Activated naive CD8-positive, alpha-beta T cell treated with anti-CD3 and anti-CD28 coated beads, Interleukin-2, amount 50 U/mL, for 24 hours (primary cell): ENCODE data around the gene ARHGAP24.

Experiments
- ATAC-seq: fragments of 150-1000 bp; cut with Tn5 transposase; one replicate; pipeline ENCODE4 v1.10.0; 2021
- DNase-seq: peaks from one replicate; pipeline ENCODE4 v3.0.0; 2021
- H3K27ac Mint-ChIP-seq: one replicate; pipeline ENCODE4 v1.8.0; 2021; ENCODE audit warnings: mild to moderate bottlenecking, mixed read lengths
- H3K27me3 Mint-ChIP-seq: one replicate; pipeline ENCODE4 v1.8.0; 2021; ENCODE audit warnings: mixed read lengths
- H3K36me3 Mint-ChIP-seq: one replicate; pipeline ENCODE4 v1.8.0; 2021; ENCODE audit warnings: low read depth, mixed read lengths
- H3K4me1 Mint-ChIP-seq: one replicate; pipeline ENCODE4 v1.8.0; 2021; ENCODE audit warnings: mixed read lengths
- H3K4me3 Mint-ChIP-seq: one replicate; pipeline ENCODE4 v1.8.0; 2021; ENCODE audit warnings: mild to moderate bottlenecking, moderate library complexity, mixed read lengths
- H3K9me3 Mint-ChIP-seq: one replicate; pipeline ENCODE4 v1.8.0; 2021; ENCODE audit warnings: mixed read lengths

ARHGAP24 gene

GRCh38 chr4:85474818-85475630 lies at the start of gene ARHGAP24:
Gene ARHGAP24, plus strand, starts transcription at chr4:85475150.
- peak; percentile 53 for DNase-seq
- ATAC-seq: peak; percentile 93
- H3K36me3 Mint-ChIP-seq: no peaks in the 10 kb centered on the region
- peaks cover 3% of the 10 kb centered on the region for H3K9me3 Mint-ChIP-seq
- H3K4me3 Mint-ChIP-seq: peak within 1 kb of the TSS; percentile 59
- no peak within 1 kb of the TSS for H3K27ac Mint-ChIP-seq
- peaks cover 3% of the 10 kb centered on the region for H3K4me1 Mint-ChIP-seq
- H3K27me3 Mint-ChIP-seq: peaks cover 24% of the 10 kb centered on the region

GRCh38 chr4:85426366-85426765 lies 48.6 kb upstream of the ARHGAP24 start:
- no peaks in the 10 kb centered on the region for H3K36me3 Mint-ChIP-seq

DNA sequence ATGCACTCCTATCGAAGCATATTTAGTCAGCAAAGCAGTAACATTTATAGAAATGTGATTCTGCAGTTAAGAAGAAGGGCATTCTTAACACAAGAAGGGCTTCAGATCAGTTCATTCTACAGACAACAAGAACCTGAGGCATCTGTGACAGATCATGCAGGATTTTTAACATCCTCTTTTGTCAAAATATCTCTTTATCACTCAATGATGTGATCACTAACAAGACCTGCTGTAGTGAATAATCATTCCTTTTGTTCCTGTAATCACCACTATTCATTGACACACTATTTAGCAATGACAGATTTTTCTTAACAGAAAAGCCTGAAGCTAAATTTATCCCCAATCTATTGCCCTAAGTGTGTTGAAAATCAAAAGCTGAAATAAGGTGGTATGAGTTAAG lies 47.8 kb upstream of the ARHGAP24 start:
- no peaks in the 10 kb centered on the region for H3K36me3 Mint-ChIP-seq
- no peaks in the 10 kb centered on the region for H3K4me1 Mint-ChIP-seq
- no peak overlapping the region for H3K27ac Mint-ChIP-seq
- ATAC-seq (no peak), DNase-seq (no peak)
- no peaks in the 10 kb centered on the region for H3K27me3 Mint-ChIP-seq
- no peak overlapping the region for H3K4me3 Mint-ChIP-seq
- H3K9me3 Mint-ChIP-seq: peaks cover 3% of the 10 kb centered on the region

More at GRCh38 chr4:85426366-85426765, 48.6 kb upstream of the ARHGAP24 start:
- H3K4me3 Mint-ChIP-seq: no peak overlapping the region
- H3K9me3 Mint-ChIP-seq: peaks cover 3% of the 10 kb centered on the region
- no peak overlapping the region for H3K27ac Mint-ChIP-seq
- H3K4me1 Mint-ChIP-seq: no peaks in the 10 kb centered on the region
- H3K27me3 Mint-ChIP-seq: no peaks in the 10 kb centered on the region
- ATAC-seq: no peak
- DNase-seq: no peak

DNA sequence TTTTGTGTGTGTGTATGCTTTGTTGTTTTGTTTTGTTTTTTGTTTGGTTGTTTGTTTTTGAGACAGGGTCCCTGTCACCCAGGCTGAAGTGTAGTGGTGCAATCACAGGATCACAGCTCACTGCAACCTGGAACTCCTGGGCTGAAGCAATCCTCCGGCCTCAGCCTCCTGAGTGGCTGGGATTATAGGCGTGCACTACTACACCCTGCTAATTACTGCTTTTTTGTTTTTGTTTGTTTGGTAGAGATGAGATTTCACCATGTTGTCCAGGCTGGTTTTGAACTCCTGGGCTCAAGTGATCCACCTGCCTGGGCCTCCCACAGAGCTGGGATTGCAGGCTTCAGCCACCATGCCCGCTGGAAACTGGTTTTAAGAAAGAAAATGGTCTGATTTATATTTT lies 44.7 kb upstream of the ARHGAP24 start:
- no peaks in the 10 kb centered on the region for H3K9me3 Mint-ChIP-seq
- H3K36me3 Mint-ChIP-seq: no peaks in the 10 kb centered on the region
- ATAC-seq (no peak), DNase-seq (no peak)
- no peaks in the 10 kb centered on the region for H3K4me1 Mint-ChIP-seq
- no peaks in the 10 kb centered on the region for H3K27me3 Mint-ChIP-seq
- no peak overlapping the region for H3K27ac Mint-ChIP-seq
- no peak overlapping the region for H3K4me3 Mint-ChIP-seq

- H3K27me3 Mint-ChIP-seq: no peaks in the 10 kb centered on the region
- no peak for DNase-seq
- H3K9me3 Mint-ChIP-seq: no peaks in the 10 kb centered on the region
- no peaks in the 10 kb centered on the region for H3K4me1 Mint-ChIP-seq
- H3K36me3 Mint-ChIP-seq: no peaks in the 10 kb centered on the region
- no peak overlapping the region for H3K4me3 Mint-ChIP-seq
- no peak overlapping the region for H3K27ac Mint-ChIP-seq
- no peak for ATAC-seq
Observed at GRCh38 chr4:85430697-85431096, 44.3 kb upstream of the ARHGAP24 start.

DNA sequence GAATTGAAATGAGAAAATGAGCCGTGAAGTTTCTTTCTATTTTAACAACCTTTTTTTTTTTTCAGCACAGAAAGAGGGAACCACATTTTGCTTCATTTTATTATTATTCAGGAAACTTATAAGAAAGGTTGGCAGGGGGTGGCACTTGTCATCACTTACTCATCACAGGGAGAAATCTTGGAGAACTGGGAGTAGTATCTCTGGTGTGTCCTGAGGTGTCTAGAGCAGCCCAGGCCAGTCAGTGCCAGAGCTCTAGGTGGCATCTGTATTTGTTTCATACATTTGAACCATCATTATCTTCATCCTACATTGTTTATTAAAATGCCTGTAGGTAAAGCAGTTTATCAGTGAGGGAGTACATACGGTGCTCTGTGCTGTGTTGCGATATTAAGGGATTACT lies 43.8 kb upstream of the ARHGAP24 start:
- no peaks in the 10 kb centered on the region for H3K36me3 Mint-ChIP-seq
- H3K4me3 Mint-ChIP-seq: no peak overlapping the region
- no peak for DNase-seq
- H3K9me3 Mint-ChIP-seq: no peaks in the 10 kb centered on the region
- H3K4me1 Mint-ChIP-seq: no peaks in the 10 kb centered on the region
- H3K27me3 Mint-ChIP-seq: no peaks in the 10 kb centered on the region
- H3K27ac Mint-ChIP-seq: no peak overlapping the region
- ATAC-seq: no peak

GRCh38 chr4:85431881-85432485 lies 43.0 kb upstream of the ARHGAP24 start:
- H3K27me3 Mint-ChIP-seq: no peaks in the 10 kb centered on the region
- no peaks in the 10 kb centered on the region for H3K9me3 Mint-ChIP-seq
- H3K36me3 Mint-ChIP-seq: no peaks in the 10 kb centered on the region
- H3K4me3 Mint-ChIP-seq: no peak overlapping the region
- no peak for ATAC-seq
- DNase-seq: no peak
- H3K4me1 Mint-ChIP-seq: no peaks in the 10 kb centered on the region
- no peak overlapping the region for H3K27ac Mint-ChIP-seq

GRCh38 chr4:85445050-85445639 lies 29.8 kb upstream of the ARHGAP24 start:
- H3K4me3 Mint-ChIP-seq: no peak overlapping the region
- H3K27ac Mint-ChIP-seq: no peak overlapping the region
- ATAC-seq (no peak), DNase-seq (no peak)
- no peaks in the 10 kb centered on the region for H3K27me3 Mint-ChIP-seq
- H3K9me3 Mint-ChIP-seq: no peaks in the 10 kb centered on the region
- no peaks in the 10 kb centered on the region for H3K4me1 Mint-ChIP-seq
- H3K36me3 Mint-ChIP-seq: no peaks in the 10 kb centered on the region

GRCh38 chr4:85446141-85446861 lies 28.6 kb upstream of the ARHGAP24 start:
- Mint-ChIP-seq H3K9me3 (no peaks in the 10 kb centered on the region), H3K27me3 (no peaks in the 10 kb centered on the region), H3K36me3 (no peaks in the 10 kb centered on the region), H3K4me3 (no peak overlapping the region), H3K27ac (no peak overlapping the region), H3K4me1 (no peaks in the 10 kb centered on the region)
- DNase-seq: no peak
- no peak for ATAC-seq

DNA sequence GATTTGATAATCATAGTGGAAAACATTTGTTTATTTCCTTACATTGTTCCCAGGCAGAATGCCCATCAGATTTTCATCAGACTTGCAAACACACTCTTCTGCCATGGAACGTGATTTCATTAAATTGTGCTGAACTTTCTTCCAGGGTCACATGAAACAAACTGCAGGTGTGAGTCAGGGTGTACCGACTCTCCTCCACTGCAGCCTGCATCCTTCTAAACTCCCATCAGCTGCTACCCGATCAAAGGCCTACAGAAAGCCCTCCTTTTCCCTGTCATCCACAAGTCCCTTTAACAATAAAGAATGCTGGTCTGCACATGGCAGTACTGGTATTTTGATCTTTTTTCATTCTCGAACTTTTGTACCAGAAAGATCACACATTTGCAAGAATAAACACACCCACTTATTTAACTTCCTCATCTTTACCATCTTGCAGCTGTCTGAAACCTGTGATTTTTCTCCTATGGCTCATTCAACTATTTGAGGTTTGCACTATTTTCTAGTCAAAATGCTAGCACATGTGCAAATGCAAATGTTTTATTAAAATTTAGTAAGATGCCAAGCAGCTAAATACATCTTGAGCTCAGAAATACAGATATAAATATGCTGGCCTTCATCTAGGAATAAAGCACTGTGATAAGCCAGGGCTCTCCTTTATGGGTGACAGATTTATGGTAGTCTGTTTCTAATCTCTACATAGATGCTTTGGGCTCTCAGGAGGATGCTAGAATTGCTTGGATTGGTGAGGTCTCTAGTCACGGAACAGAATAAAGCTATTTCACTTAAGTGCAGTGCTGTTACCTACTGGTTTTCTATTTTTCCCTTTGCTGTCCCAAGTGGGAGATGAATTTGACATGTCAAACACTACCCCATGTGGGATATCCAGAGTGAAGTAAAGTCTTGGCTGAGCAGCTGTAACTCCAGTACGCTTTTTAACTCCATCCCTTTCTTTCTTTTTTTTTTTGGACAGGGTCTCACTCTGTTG lies 25.8 kb upstream of the ARHGAP24 start:
- DNase-seq: no peak
- Mint-ChIP-seq H3K9me3 (no peaks in the 10 kb centered on the region), H3K27me3 (no peaks in the 10 kb centered on the region), H3K27ac (no peak overlapping the region), H3K4me3 (no peak overlapping the region), H3K4me1 (no peaks in the 10 kb centered on the region), H3K36me3 (no peaks in the 10 kb centered on the region)
- ATAC-seq: no peak

DNA sequence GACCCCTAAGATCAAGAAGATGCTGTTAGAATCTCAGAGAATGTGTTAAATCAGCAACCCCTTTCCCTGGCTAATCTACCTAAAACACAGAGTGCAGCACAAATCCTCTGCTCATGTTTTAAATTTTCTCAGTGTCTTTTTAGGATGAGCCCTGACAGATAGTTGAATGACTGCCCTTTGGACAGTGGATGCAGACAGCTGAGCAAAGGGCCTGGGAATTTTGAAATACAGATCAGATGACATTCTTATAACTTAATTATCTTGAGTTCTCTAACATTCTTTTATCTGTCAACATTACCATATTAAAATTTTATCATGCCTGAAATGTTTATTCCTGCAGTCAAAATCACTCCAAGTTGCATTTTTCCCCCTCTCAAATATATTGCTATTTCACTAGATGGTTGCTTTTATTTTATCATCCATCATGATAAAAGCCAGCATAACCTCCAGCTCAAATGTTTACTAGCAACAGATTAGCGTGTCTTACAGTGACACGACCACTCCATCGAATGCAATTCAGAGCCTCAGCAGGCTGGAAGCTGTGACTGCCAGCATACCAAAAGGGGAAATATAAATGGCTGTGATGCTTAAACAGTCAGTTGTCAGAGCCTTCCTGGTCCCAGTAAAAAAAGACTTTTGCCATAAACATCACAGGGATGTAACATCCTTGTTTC lies 22.8 kb upstream of the ARHGAP24 start:
- no peaks in the 10 kb centered on the region for H3K36me3 Mint-ChIP-seq
- DNase-seq: no peak

DNA sequence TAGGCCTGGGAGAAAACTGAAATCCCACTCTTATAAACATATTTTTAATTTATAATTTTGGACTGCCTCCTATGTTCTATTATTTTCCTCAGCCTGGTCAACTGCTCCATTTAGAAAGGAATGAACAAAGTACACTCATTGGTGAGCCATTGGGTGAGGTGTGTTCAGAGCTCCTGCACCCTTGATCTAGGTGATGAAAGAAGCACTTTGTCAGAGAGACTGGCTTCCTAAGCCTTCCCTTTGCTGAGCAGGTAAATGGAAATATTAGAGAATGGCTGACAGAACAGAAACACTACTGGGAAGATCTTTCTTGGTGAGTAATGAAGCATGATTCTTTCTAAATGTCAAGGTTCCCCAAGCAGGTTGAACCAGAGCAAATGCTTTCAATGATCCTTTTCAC lies 19.0 kb upstream of the ARHGAP24 start:
- ATAC-seq (no peak), DNase-seq (no peak)
- no peaks in the 10 kb centered on the region for H3K4me1 Mint-ChIP-seq
- no peak overlapping the region for H3K27ac Mint-ChIP-seq
- H3K36me3 Mint-ChIP-seq: no peaks in the 10 kb centered on the region
- H3K4me3 Mint-ChIP-seq: no peak overlapping the region
- H3K9me3 Mint-ChIP-seq: no peaks in the 10 kb centered on the region
- H3K27me3 Mint-ChIP-seq: peaks cover 1% of the 10 kb centered on the region

More for the DNA sequence above, 22.8 kb upstream of the ARHGAP24 start:
- H3K4me1 Mint-ChIP-seq: no peaks in the 10 kb centered on the region
- ATAC-seq: no peak
- H3K9me3 Mint-ChIP-seq: no peaks in the 10 kb centered on the region
- no peaks in the 10 kb centered on the region for H3K27me3 Mint-ChIP-seq
- no peak overlapping the region for H3K27ac Mint-ChIP-seq
- H3K4me3 Mint-ChIP-seq: no peak overlapping the region

GRCh38 chr4:85457752-85458467 lies 17.0 kb upstream of the ARHGAP24 start:
- Mint-ChIP-seq H3K36me3 (no peaks in the 10 kb centered on the region), H3K9me3 (no peaks in the 10 kb centered on the region), H3K4me3 (no peak overlapping the region), H3K27ac (no peak overlapping the region), H3K27me3 (peaks cover 1% of the 10 kb centered on the region), H3K4me1 (no peaks in the 10 kb centered on the region)
- DNase-seq (no peak), ATAC-seq (no peak)
